Uterus (tissue), 4 donors: Measurements from ENCODE around the gene PCBP1. TPM values are rescaled to one million over a fixed set of nuclear protein-coding genes. Genes with fewer than 3 reads are reported as not detected.
A peak's percentile ranks its signal among the peaks of the same experiment; 100 is the strongest.

Experiments used
- DNase-seq, 2 donors: peaks; one replicate each; pipeline ENCODE4 v3.0.0-alpha.2; 2019 to 2020
- H3K27ac ChIP-seq, 2 donors: fragments of 200-600 bp; sonication (generic); 1 replicate in 1 of 2; 2 replicates in 1 of 2; pipeline ENCODE4 v1.5.1; 2016 to 2018
- H3K27me3 ChIP-seq, 2 donors: fragments of 200-600 bp; sonication (generic); one replicate each; pipeline ENCODE4 v1.5.1; 2018 to 2019; ENCODE audit warnings: control low read depth in 1 of 2
- H3K36me3 ChIP-seq, 2 donors: fragments of 200-600 bp; sonication (generic); one replicate each; pipeline ENCODE4 v1.5.1; 2019; ENCODE audit warnings: control low read depth in 1 of 2
- H3K4me1 ChIP-seq, 2 donors: fragments of 200-600 bp; sonication (generic); one replicate each; pipeline ENCODE4 v1.5.1; 2018 to 2019; ENCODE audit warnings: control low read depth in 1 of 2
- H3K4me3 ChIP-seq, 2 donors: fragments of 200-600 bp; sonication (generic); 1 replicate in 1 of 2; 2 replicates in 1 of 2; pipeline ENCODE4 v1.5.1; 2018 to 2019; ENCODE audit warnings: mild to moderate bottlenecking in 1 of 2
- H3K9me3 ChIP-seq, 2 donors: fragments of 200-600 bp; sonication (generic); one replicate each; pipeline ENCODE4 v1.5.1; 2019; ENCODE audit warnings: control low read depth in 1 of 2
- POLR2A ChIP-seq, 2 donors: fragments of 450-650 bp; IDR thresholded peaks; one replicate each; pipeline ENCODE4 v1.6.1; 2016; ENCODE audit warnings: antibody characterized with exemption in 2 of 2, mild to moderate bottlenecking in 1 of 2, moderate library complexity in 1 of 2
- intact Hi-C: fragments of 100-400 bp; cut with DNase I; formaldehyde crosslinking; loops from one replicate; pipeline ENCODE4 v1.15.1; 2023; ENCODE audit warnings: low total_unique reads
- total RNA-seq, 4 donors: library from RNA; depleted of rRNA in 3 of 4; stranded (reverse); fragments of >200 nt in 3 of 4; gene quantifications; one replicate each; pipeline versions ENCODE4 v1.1.0 to v1.2.4, GENCODE V29; 2014 to 2023
- TF ChIP-seq, protein P1 (sequence below), 4 experiments: fragments of 200-600 bp in 2 of 4; fragments of 450-650 bp in 2 of 4; sonication (generic) in 2 of 4; IDR thresholded peaks; one replicate each; pipeline ENCODE4 v1.5.1; 2016 to 2019; ENCODE audit warnings: antibody characterized with exemption in 4 of 4, mild to moderate bottlenecking in 2 of 4, moderate library complexity in 1 of 4
- donor health status: DM: yes; HTN: yes; CAD: no.

Gene PCBP1
- total RNA-seq, 4 donors from 2014 or later, result 55.5 to 294 (median 101) TPM

DNA sequence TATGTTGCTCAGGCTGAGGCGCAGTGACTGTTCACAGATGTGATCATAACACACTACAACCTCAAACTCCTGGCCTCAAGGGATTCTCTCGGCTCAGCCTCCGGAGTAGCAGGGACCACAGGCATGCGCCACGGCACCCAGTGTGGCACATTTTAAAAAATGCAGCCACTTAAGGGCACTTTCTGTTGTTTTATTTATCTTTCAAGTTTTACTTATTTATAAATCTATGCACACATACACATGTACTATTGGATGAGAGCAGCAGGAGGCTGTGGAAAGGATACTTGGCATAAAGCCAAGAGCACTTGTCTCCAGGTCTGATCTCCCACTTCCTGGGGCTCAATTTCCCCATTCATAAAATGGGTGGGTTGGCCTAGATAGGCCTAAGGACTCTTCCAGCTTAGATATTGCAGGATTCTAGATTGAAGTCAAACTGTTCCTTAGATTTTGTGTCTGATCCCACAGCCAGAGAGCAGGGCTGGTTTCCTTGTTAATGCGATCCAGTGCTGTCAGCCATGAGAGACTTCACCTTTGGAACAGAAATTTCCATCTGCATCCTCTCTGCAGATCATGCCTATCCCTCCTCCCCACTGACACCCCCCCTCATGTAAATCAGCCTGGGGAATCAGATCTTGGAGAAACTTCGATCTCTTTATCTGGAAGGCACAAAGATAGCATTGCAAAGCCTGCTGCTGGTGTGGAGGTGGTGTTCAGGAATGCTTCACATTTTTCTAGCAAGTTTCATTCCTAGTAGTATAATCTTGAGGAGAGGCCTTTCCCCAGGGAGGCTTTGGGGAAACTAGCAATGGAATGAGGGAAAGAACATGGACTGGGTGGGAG lies 24.7 kb downstream of the PCBP1 start:
- DNase-seq, result no peak
- peaks cover 7% of the 10 kb centered on the region in 2 donors for H3K4me1 ChIP-seq
- no peaks in the 10 kb centered on the region for H3K9me3 ChIP-seq
- peak overlapping the region; percentile 39 to 72 for H3K27ac ChIP-seq
- H3K36me3 ChIP-seq, result no peaks in the 10 kb centered on the region
- TF ChIP-seq, protein P1, sequence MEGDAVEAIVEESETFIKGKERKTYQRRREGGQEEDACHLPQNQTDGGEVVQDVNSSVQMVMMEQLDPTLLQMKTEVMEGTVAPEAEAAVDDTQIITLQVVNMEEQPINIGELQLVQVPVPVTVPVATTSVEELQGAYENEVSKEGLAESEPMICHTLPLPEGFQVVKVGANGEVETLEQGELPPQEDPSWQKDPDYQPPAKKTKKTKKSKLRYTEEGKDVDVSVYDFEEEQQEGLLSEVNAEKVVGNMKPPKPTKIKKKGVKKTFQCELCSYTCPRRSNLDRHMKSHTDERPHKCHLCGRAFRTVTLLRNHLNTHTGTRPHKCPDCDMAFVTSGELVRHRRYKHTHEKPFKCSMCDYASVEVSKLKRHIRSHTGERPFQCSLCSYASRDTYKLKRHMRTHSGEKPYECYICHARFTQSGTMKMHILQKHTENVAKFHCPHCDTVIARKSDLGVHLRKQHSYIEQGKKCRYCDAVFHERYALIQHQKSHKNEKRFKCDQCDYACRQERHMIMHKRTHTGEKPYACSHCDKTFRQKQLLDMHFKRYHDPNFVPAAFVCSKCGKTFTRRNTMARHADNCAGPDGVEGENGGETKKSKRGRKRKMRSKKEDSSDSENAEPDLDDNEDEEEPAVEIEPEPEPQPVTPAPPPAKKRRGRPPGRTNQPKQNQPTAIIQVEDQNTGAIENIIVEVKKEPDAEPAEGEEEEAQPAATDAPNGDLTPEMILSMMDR (IDR thresholded peaks at IDR 0.05), result no peak
- H3K27me3 ChIP-seq, result no peaks in the 10 kb centered on the region
- H3K4me3 ChIP-seq, result no peak overlapping the region
- intact Hi-C loops, result no loop called here

DNA sequence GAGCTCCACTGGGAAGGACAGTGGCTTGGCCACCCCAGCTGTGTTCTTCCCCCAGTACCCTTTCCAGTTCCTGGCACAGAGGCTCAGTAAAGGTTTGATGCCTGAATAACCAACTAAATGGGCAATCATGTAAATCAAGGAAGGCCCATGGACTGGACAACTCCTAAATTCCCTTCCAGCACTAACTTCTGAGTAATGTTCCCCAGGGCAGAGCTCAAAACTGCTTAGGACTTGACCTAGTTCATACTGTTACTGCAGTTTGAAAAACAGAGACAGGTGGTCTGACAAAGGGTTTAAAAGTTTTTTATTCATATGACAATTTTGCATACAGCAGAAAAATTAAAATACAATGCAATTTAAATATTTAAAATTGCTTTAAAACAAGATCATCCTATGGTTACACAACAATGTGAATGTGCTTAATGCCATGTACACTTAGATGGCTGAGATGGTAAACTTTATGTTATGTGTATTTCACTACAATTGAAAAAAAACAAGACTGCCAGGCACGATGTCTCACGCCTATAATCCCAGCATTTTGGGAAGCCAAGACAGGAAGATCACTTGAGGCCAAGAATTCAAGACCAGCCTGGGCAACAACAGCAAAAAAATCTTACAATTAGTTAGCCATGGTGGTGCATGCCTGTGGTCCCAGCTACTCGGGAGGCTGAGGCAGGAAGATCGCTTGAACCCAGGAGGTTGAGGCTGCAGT lies 26.2 kb downstream of the PCBP1 start:
- H3K4me3 ChIP-seq, result no peak overlapping the region
- H3K27me3 ChIP-seq, result no peaks in the 10 kb centered on the region
- H3K9me3 ChIP-seq, result no peaks in the 10 kb centered on the region
- intact Hi-C loops, result no loop called here
- no peaks in the 10 kb centered on the region for H3K36me3 ChIP-seq
- peak overlapping the region in 1 of 2 donors; percentile 0 for H3K27ac ChIP-seq
- TF ChIP-seq, protein P1 (IDR thresholded peaks at IDR 0.05), result no peak
- TF ChIP-seq POLR2A (IDR thresholded peaks at IDR 0.05), result no peak
- H3K4me1 ChIP-seq, result peaks cover under 1 to 3% of the 10 kb centered on the region in 2 donors
- DNase-seq, result no peak

DNA sequence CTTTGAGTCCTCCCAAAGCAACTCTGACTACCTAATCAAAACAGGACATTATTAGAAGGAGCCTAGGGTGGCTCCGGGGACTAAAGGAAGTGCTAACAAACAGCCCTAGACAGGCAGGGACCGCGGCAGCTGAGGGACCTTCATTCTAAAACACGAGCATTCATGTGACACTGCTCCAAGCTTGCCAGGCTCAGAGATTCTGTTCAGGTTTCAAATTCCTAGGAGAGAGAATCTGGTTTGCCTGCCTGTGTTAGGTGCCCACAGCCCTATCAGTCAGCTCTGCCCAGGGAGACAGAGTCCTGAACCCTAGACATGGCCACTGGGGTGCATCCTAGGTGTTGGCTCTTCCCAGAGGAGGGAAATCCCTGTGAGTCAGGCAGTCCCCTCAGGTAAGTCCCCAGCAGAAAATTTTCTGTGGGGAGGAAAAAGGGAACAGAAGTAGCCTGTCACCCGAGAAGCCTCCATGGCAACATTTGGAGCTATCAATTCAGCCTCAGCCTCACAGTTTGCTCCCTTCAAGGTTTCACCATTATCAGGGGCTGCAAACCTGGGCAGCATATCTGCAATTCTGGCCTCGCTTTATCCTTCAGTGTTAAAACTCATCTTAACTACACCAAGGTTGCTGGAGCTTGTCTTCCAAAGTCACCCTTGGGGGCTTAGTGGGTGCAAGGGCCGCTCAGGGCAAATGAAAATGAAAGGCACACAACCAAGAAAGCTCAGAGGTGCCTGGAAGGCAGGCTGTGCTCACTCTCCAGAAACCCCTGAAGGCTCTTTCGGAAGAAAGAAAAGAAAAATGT lies 28.6 kb downstream of the PCBP1 start:
- intact Hi-C loops, result no loop called here
- no peak for DNase-seq
- no peak overlapping the region for H3K4me3 ChIP-seq
- no peaks in the 10 kb centered on the region for H3K4me1 ChIP-seq
- no peak for TF ChIP-seq POLR2A (IDR thresholded peaks at IDR 0.05)
- no peaks in the 10 kb centered on the region for H3K36me3 ChIP-seq
- no peaks in the 10 kb centered on the region for H3K9me3 ChIP-seq
- H3K27ac ChIP-seq, result no peak overlapping the region
- H3K27me3 ChIP-seq, result no peaks in the 10 kb centered on the region

DNA sequence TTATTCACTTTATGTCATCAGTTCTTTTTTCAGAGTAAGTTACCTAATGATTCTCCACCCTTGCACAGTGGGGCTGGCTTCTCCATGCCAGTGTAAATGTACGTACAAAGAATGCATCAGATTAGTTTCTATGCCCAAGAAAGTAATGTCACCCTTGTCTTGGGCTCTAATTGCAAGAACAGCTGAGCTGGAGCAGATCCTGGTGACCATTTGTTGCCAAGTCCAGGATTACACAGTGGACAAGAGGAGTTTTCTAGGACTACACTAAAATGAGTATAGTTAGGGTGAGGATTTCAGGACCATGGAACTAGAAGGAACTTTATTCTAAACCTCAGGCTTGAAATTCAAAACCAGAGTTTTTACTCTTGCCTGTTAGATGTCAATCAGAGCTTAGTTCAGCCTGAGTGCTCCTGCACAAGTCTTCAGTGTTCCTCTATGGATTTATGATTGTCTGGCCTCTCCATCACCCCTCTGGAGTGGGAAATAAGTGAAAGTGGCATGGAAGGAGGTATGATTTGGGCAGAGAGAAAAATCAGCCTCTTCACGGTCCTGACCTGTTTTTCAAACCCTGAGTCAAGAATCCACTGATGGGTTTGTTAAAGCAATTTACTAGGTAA lies 29.8 kb downstream of the PCBP1 start:
- Histone ChIP-seq H3K36me3 (no peaks in the 10 kb centered on the region), H3K4me3 (no peak overlapping the region), H3K4me1 (no peaks in the 10 kb centered on the region), H3K9me3 (no peaks in the 10 kb centered on the region), H3K27me3 (no peaks in the 10 kb centered on the region), H3K27ac (peak overlapping the region in 1 of 2 donors; percentile 36)
- DNase-seq, result no peak
- TF ChIP-seq, protein P1 (IDR thresholded peaks at IDR 0.05), result no peak
- no peak for TF ChIP-seq POLR2A (IDR thresholded peaks at IDR 0.05)
- intact Hi-C loops, result no loop called here

DNA sequence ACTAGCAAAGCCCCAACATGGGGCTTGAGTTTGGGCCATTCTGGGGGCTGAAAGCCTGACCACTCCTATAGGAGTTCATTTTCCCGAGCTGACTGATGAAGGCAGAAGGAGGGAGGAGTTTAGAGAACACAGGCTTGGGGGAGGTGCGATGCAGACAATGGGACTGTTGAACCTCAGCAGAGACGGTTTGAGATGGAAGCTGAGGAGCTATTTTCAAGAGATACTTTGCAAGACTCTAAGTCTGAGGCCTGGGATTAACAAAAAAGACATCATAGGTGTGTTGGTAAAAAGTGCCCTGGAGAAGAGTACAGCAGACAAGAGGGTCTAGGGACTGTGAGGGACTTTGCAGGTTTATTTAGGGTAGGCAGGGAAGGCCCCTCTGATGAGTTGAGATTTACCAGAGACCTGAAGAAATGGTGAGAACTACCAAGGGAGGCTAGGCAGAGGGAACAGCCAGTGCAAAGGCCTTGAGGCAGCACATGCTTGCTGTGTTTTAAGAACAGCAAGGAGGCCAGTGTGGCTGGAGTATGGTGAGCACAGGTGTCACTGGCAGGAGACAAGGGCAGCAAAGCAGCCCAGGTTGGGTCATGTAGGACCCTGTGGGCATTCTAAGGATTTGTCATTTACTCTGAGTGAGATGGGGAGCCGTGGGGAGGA lies 31.6 kb downstream of the PCBP1 start:
- no peak for DNase-seq
- intact Hi-C loops, result no loop called here
- Histone ChIP-seq H3K9me3 (no peaks in the 10 kb centered on the region), H3K36me3 (no peaks in the 10 kb centered on the region), H3K4me3 (no peak overlapping the region), H3K27ac (peak overlapping the region; percentile 6 to 20), H3K4me1 (no peaks in the 10 kb centered on the region), H3K27me3 (no peaks in the 10 kb centered on the region)
- no peak for TF ChIP-seq POLR2A (IDR thresholded peaks at IDR 0.05)
- TF ChIP-seq, protein P1 (IDR thresholded peaks at IDR 0.05), result no peak
